B cell (primary cell): ENCODE results near the gene SMIM13. TPM values are rescaled to one million over a fixed set of nuclear protein-coding genes. Genes with fewer than 3 reads are reported as not detected.

Experiments
- ATAC-seq: fragments of 200-7000 bp; cut with Tn5 transposase; one replicate; pipeline ENCODE4 v1.10.0; 2021; ENCODE audit warnings: low read depth, mild to moderate bottlenecking, moderate number of reproducible peaks, moderate library complexity
- CTCF ChIA-PET: fragments of 350-600 bp; sonication (Branson Sonifier 250); formaldehyde crosslinking; loops from one replicate; lab custom pipeline; 2021; ENCODE audit warnings: antibody characterized with exemption, inconsistent platforms; lab: Charles Lee
- POLR2A ChIA-PET: fragments of 350-600 bp; sonication (Branson Sonifier 250); formaldehyde crosslinking; loops from one replicate; lab custom pipeline; 2021; ENCODE audit warnings: antibody characterized with exemption; lab: Charles Lee
- DNase-seq: peaks from one replicate; pipeline ENCODE4 v3.0.0; 2013
- H2AFZ ChIP-seq: 2 replicates; pipeline ENCODE4 v1.6.1; 2012; ENCODE audit warnings: mild to moderate bottlenecking, low read depth, low read length; ENCODE audit not compliant: insufficient read depth, poor library complexity, severe bottlenecking
- H3K27ac ChIP-seq, 2 donors: 1 replicate in 1 of 2; 2 replicates in 1 of 2; pipeline ENCODE4 v1.5.1; 2012 to 2013; ENCODE audit warnings: low read length in 2 of 2, mild to moderate bottlenecking in 2 of 2, moderate library complexity in 1 of 2
- H3K27me3 ChIP-seq, 4 experiments: fragments of 200-600 bp in 1 of 4; sonication (generic) in 1 of 4; replicated peaks in 1 of 4; 1 replicate in 2 of 4; 2 replicates in 2 of 4; pipeline versions ENCODE4 v1.6.1 to v1.7.0; 2013 to 2016; ENCODE audit warnings: low read length in 3 of 4, mild to moderate bottlenecking in 2 of 4, mixed read lengths in 1 of 4, moderate library complexity in 1 of 4; ENCODE audit not compliant: insufficient read depth in 4 of 4, control insufficient read depth in 3 of 4; ENCODE audit errors: control extremely low read depth in 1 of 4
- H3K36me3 ChIP-seq, 2 experiments: replicated peaks in 1 of 2; 1 replicate in 1 of 2; 2 replicates in 1 of 2; pipeline versions ENCODE4 v1.6.1 to v1.7.1; 2013; ENCODE audit warnings: low read length in 1 of 2; ENCODE audit not compliant: insufficient read depth in 2 of 2, control insufficient read depth in 1 of 2; ENCODE audit errors: control extremely low read depth in 1 of 2, extremely low read depth in 1 of 2
- H3K4me1 ChIP-seq, 2 donors: fragments of 200-600 bp in 1 of 2; sonication (generic) in 1 of 2; 1 replicate in 1 of 2; 2 replicates in 1 of 2; pipeline versions ENCODE4 v1.5.1 to v1.6.1; 2013 to 2017; ENCODE audit warnings: low read length in 2 of 2; ENCODE audit not compliant: control insufficient read depth in 2 of 2, insufficient read depth in 2 of 2
- H3K4me2 ChIP-seq: replicated peaks from 2 replicates; pipeline ENCODE3; 2012; ENCODE audit warnings: mild to moderate bottlenecking, low read depth, low read length; ENCODE audit not compliant: poor library complexity, severe bottlenecking
- H3K4me3 ChIP-seq, 5 experiments: fragments of 200-600 bp in 1 of 5; sonication (generic) in 1 of 5; 1 replicate in 3 of 5; 2 replicates in 2 of 5; pipeline versions ENCODE4 v1.5.1 to v1.7.0; 2011 to 2016; ENCODE audit warnings: low read length in 4 of 5, mild to moderate bottlenecking in 4 of 5, low read depth in 2 of 5, control low read depth in 1 of 5, moderate library complexity in 1 of 5; ENCODE audit not compliant: insufficient read depth in 1 of 5; ENCODE audit errors: control extremely low read depth in 1 of 5, extremely low read depth in 1 of 5
- H3K79me2 ChIP-seq: fragments of 200-600 bp; sonication (generic); one replicate; pipeline ENCODE4 v1.6.0; 2016; ENCODE audit warnings: low read length; ENCODE audit not compliant: control insufficient read depth, insufficient read depth
- H3K9ac ChIP-seq: fragments of 200-600 bp; sonication (generic); 2 replicates; pipeline ENCODE4 v1.6.1; 2017; ENCODE audit warnings: mild to moderate bottlenecking, low read length, moderate library complexity
- H3K9me3 ChIP-seq, 3 donors: one replicate each; pipeline versions ENCODE4 v1.6.1 to v1.7.1; 2013; ENCODE audit warnings: low read length in 2 of 3; ENCODE audit not compliant: control insufficient read depth in 2 of 3, insufficient read depth in 1 of 3; ENCODE audit errors: control extremely low read depth in 1 of 3
- H4K20me1 ChIP-seq: 2 replicates; pipeline ENCODE4 v1.6.0; 2012; ENCODE audit warnings: mild to moderate bottlenecking, low read length; ENCODE audit not compliant: insufficient read depth, control insufficient read depth, poor library complexity, severe bottlenecking
- H3K27ac Mint-ChIP-seq: one replicate; pipeline ENCODE4 v1.8.0; 2021; ENCODE audit warnings: mixed read lengths
- H3K27me3 Mint-ChIP-seq: one replicate; pipeline ENCODE4 v1.8.0; 2021; ENCODE audit warnings: mixed read lengths
- H3K4me1 Mint-ChIP-seq: one replicate; pipeline ENCODE4 v1.8.0; 2021; ENCODE audit warnings: mixed read lengths
- H3K4me3 Mint-ChIP-seq: one replicate; pipeline ENCODE4 v1.8.0; 2021; ENCODE audit warnings: mixed read lengths
- H3K9me3 Mint-ChIP-seq: one replicate; pipeline ENCODE4 v1.8.0; 2022; ENCODE audit warnings: mixed read lengths; ENCODE audit not compliant: insufficient read depth
- CTCF ChIP-seq: fragments of 200-600 bp; IDR thresholded peaks from one replicate; pipeline ENCODE4 v1.8.0; 2022; ENCODE audit warnings: antibody characterized with exemption, mild to moderate bottlenecking
- EZH2 ChIP-seq: IDR thresholded peaks from 2 replicates; pipeline ENCODE4 v1.6.1; 2012; ENCODE audit warnings: borderline replicate concordance, low read depth, mild to moderate bottlenecking, moderate library complexity, low read length; ENCODE audit not compliant: insufficient read depth, poor library complexity, severe bottlenecking
- WGBS: methylation state at CpG from one replicate; pipeline ENCODE4 v1.1.5; 2013; ENCODE audit warnings: missing lambda C conversion rate; ENCODE audit not compliant: insufficient coverage; 5-methylcytosine and 5-hydroxymethylcytosine counted together
- intact Hi-C: fragments of 100-400 bp; cut with micrococcal nuclease; formaldehyde crosslinking; loops from one replicate; pipeline ENCODE4 v1.10.0; 2022
- polyA plus RNA-seq: library from polyadenylated mRNA; depleted of rRNA; stranded (reverse); fragments of >200 nt; gene quantifications from 2 replicates; pipeline ENCODE4 v1.2.3, GENCODE V29; 2012
- total RNA-seq, 2 donors: library from RNA; stranded (reverse); fragments of 120-200 nt in 1 of 2; gene quantifications; 1 replicate in 1 of 2; 2 replicates in 1 of 2; pipeline versions ENCODE4 v1.2.3 to v1.2.4, GENCODE V29; 2013 to 2022

Gene SMIM13
- total and polyA plus RNA-seq, 2 donors (not counting 1 experiment from before 2014, with no cell fraction given): 2.1 to 5.5 TPM

GRCh38 chr6:11064836-11065235 lies 28.8 kb upstream of the SMIM13 start:
- CTCF ChIA-PET: interaction anchor here (4.8 kb wide), 1 partner anchor 585 kb away, joined by 32 read pairs; no protein-coding TSS in a partner anchor
- intact Hi-C loops: loop anchor here (5.0 kb wide), 1 partner anchor 263 kb away; no protein-coding TSS in a partner anchor
- ATAC-seq: no peak

More at GRCh38 chr6:11064836-11065235, 28.8 kb upstream of the SMIM13 start:
- Histone ChIP-seq H3K4me1 (no peaks in the 10 kb centered on the region), H3K4me3 (no peak overlapping the region), H3K79me2 (no peaks in the 10 kb centered on the region), H2AFZ (no peak overlapping the region), H4K20me1 (no peaks in the 10 kb centered on the region), H3K9ac (no peak overlapping the region), H3K36me3 (no peaks in the 10 kb centered on the region), H3K27ac (no peak overlapping the region), H3K27me3 (peaks cover 0 to 3% (median 3%) of the 10 kb centered on the region in 4 experiments), H3K4me2 (no peak overlapping the region), H3K9me3 (no peaks in the 10 kb centered on the region)
- H3K4me3 Mint-ChIP-seq: no peak overlapping the region
- TF ChIP-seq CTCF: no peak
- TF ChIP-seq EZH2: no peak
- POLR2A ChIA-PET: no interaction called here
- no peak overlapping the region for H3K27ac Mint-ChIP-seq
- H3K9me3 Mint-ChIP-seq: no peaks in the 10 kb centered on the region
- 100% methylated on average over 1 of the region's 3 CpGs for WGBS
- peaks cover 18% of the 10 kb centered on the region for H3K27me3 Mint-ChIP-seq
- no peak for DNase-seq
- H3K4me1 Mint-ChIP-seq: no peaks in the 10 kb centered on the region
